Ovary (tissue), 9 donors: Measurements from ENCODE around the gene ALDH1L2. TPM values are rescaled to one million over a fixed set of nuclear protein-coding genes. Genes with fewer than 3 reads are reported as not detected.
A peak's percentile ranks its signal among the peaks of the same experiment; 100 is the strongest.

Experiments
- DNase-seq, 5 donors: peaks; one replicate each; pipeline ENCODE4 v3.0.0-alpha.2; 2019 to 2020
- H3K27ac ChIP-seq, 2 donors: fragments of 200-600 bp; one replicate each; pipeline versions ENCODE4 v1.5.1 to v1.8.0; 2019 to 2022
- H3K27me3 ChIP-seq: fragments of 200-600 bp; one replicate; pipeline ENCODE4 v1.8.0; 2022
- H3K36me3 ChIP-seq: fragments of 200-600 bp; sonication (generic); one replicate; pipeline ENCODE4 v1.5.1; 2019
- H3K4me1 ChIP-seq: one replicate; pipeline ENCODE4 v1.8.1; 2013; ENCODE audit warnings: mild to moderate bottlenecking, moderate library complexity; ENCODE audit not compliant: insufficient read depth
- H3K4me3 ChIP-seq: fragments of 200-600 bp; sonication (generic); one replicate; pipeline ENCODE4 v1.5.1; 2017
- H3K9me3 ChIP-seq, 2 donors: fragments of 200-600 bp in 1 of 2; sonication (generic) in 1 of 2; one replicate each; pipeline versions ENCODE4 v1.5.1 to v1.8.1; 2013 to 2019; ENCODE audit warnings: mild to moderate bottlenecking in 1 of 2, moderate library complexity in 1 of 2
- EP300 ChIP-seq: sonication (generic); formaldehyde crosslinking; IDR thresholded peaks from one replicate; pipeline ENCODE4 v1.6.1; 2017; ENCODE audit warnings: antibody characterized with exemption
- POLR2A ChIP-seq: fragments of 450-650 bp; IDR thresholded peaks from one replicate; pipeline ENCODE4 v1.6.1; 2017; ENCODE audit warnings: antibody characterized with exemption, mild to moderate bottlenecking, moderate library complexity
- WGBS, 3 donors: extraction: QIAGEN DNeasy Blood & Tissue Kit in 1 of 3; methylation state at CpG; one replicate each; pipeline versions ENCODE4 v1.1.5 to v1.1.7; 2013 to 2017; 5-methylcytosine and 5-hydroxymethylcytosine counted together
- intact Hi-C, 4 donors: fragments of 100-400 bp; cut with DNase I; formaldehyde crosslinking; loops; one replicate each; pipeline versions ENCODE4 v1.11.0 to v1.15.1; 2022 to 2023
- polyA plus RNA-seq, 2 donors: library from polyadenylated mRNA; stranded (reverse); fragments of 200-250 nt in 1 of 2; fragments of 350-450 nt in 1 of 2; fragmentation: Illumina TruSeq in 1 of 2; extraction: RNeasy Lipid Tissue Mini Kit (QIAGEN cat#74804) in 1 of 2; gene quantifications; one replicate each; pipeline ENCODE4 v1.2.3, GENCODE V29; 2013 to 2014
- total RNA-seq, 7 donors: library from RNA; depleted of rRNA in 2 of 7; stranded (reverse); fragments of >200 nt in 2 of 7; fragmentation: NEBNext Ultra II Directional in 3 of 7; extraction: Animal tissue kit (Norgen Biotek cat#: 25700) in 3 of 7; gene quantifications; one replicate each; pipeline versions ENCODE4 v1.1.0 to v1.2.4, GENCODE V29; 2016 to 2023
- TF ChIP-seq, protein P1 (sequence below), 3 donors: fragments of 450-650 bp in 2 of 3; fragments of 200-600 bp in 1 of 3; IDR thresholded peaks; one replicate each; pipeline versions ENCODE4 v1.5.1 to v1.8.0; 2016 to 2022; ENCODE audit warnings: antibody characterized with exemption in 3 of 3, mild to moderate bottlenecking in 1 of 3
- donor health status: DM: no; HTN: no; CAD: no; lungs with moderate emphysema.
- donor health status: DM: no; HTN: no; CAD: no.
- donor health status: Bipolar disorder and iron deficiency.
- donor health status: DM: yes; HTN: yes; CAD: no.
- donor health status: DM: no; HTN: no; CAD: no.
- donor health status: DM: yes; HTN: yes; CAD: no.

Gene ALDH1L2
- total and polyA plus RNA-seq, 9 donors: 0.38 to 36.4 (median 1.3) TPM

DNA sequence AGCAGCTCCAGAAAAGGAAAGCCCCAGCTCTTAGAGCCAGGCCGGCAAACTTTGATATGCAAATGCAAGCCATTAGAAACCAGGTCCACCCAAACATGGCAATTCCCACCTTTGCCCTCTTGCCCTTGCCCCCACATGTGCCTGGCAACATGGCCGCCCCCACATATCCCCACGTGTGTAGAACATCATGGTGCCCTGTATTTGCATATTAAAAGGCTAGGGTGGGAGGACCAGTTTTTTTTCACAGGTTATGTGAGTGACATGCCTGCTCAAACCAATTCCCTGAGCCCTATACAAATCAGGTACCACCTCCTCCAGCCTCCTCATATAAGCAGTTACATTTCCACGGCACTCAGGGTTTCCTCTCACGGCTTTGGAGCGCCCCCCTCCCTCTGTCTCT, 6.1 kb upstream of the ALDH1L2 start:
- intact Hi-C loops: no loop called here
- no peak for TF ChIP-seq EP300
- no peak for TF ChIP-seq POLR2A
- TF ChIP-seq, protein P1, sequence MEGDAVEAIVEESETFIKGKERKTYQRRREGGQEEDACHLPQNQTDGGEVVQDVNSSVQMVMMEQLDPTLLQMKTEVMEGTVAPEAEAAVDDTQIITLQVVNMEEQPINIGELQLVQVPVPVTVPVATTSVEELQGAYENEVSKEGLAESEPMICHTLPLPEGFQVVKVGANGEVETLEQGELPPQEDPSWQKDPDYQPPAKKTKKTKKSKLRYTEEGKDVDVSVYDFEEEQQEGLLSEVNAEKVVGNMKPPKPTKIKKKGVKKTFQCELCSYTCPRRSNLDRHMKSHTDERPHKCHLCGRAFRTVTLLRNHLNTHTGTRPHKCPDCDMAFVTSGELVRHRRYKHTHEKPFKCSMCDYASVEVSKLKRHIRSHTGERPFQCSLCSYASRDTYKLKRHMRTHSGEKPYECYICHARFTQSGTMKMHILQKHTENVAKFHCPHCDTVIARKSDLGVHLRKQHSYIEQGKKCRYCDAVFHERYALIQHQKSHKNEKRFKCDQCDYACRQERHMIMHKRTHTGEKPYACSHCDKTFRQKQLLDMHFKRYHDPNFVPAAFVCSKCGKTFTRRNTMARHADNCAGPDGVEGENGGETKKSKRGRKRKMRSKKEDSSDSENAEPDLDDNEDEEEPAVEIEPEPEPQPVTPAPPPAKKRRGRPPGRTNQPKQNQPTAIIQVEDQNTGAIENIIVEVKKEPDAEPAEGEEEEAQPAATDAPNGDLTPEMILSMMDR (IDR thresholded peaks at IDR 0.05): no peak
- no peak overlapping the region for H3K4me3 ChIP-seq
- H3K9me3 ChIP-seq: peaks cover 0 to 3% of the 10 kb centered on the region in 2 donors
- no peaks in the 10 kb centered on the region for H3K4me1 ChIP-seq
- H3K27me3 ChIP-seq: no peaks in the 10 kb centered on the region
- no peak for DNase-seq
- no peaks in the 10 kb centered on the region for H3K36me3 ChIP-seq
- no peak overlapping the region for H3K27ac ChIP-seq
- WGBS, 3 donors: 67 to 73% (median 70%) methylated on average over 6 of the region's 6 CpGs

DNA sequence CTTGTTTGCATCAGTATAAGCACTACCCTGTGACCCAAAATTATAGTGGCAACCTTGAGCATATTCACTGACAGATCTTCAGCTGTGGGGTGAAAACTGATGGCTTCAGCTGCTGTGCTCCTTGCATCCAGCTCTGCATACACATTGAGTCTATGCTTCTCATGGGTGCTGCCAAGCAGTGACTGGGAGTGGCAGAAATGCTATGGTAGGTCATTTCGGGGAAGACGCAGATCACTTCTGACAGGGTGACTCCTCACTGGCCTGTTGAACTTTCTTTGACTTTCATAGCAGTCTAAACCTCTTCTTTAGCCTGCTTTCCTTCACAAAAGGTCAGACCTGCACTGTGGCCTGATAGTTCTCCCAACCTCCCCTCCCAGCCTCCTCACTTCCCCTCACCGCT, 5.6 kb upstream of the ALDH1L2 start:
- H3K36me3 ChIP-seq: no peaks in the 10 kb centered on the region
- intact Hi-C loops: no loop called here
- no peak overlapping the region for H3K4me3 ChIP-seq
- H3K27me3 ChIP-seq: no peaks in the 10 kb centered on the region
- H3K4me1 ChIP-seq: no peaks in the 10 kb centered on the region
- H3K27ac ChIP-seq: no peak overlapping the region
- no peak for DNase-seq
- TF ChIP-seq EP300: no peak
- TF ChIP-seq, protein P1 (IDR thresholded peaks at IDR 0.05): no peak
- TF ChIP-seq POLR2A: no peak
- WGBS, 3 donors: 84 to 89% (median 87%) methylated on average over 3 of the region's 3 CpGs
- no peaks in the 10 kb centered on the region for H3K9me3 ChIP-seq

DNA sequence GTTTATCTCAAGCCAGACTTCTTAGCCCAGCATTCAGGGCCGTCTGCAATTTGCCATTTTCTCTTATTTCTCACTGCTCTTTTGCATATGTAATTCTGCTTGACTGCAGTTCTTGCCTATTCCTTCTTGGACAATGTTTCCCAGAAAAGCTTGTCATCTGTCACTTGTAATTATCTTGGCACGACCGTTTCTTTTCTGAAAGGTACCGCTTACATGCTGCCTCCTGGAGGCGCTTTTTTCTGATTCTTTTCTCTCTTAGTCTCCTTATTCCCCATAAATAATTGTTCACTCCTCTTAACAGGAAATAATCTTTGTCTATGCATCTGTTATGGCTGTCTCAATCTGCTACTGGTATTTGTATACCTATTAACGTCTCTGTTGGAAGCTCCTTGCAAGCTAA, 1.2 kb upstream of the ALDH1L2 start:
- intact Hi-C loops: no loop called here
- TF ChIP-seq EP300 (no peak), POLR2A (no peak)
- TF ChIP-seq, protein P1 (IDR thresholded peaks at IDR 0.05): no peak
- WGBS, 3 donors: 72 to 76% (median 73%) methylated on average over 6 of the region's 6 CpGs
- no peak for DNase-seq
- Histone ChIP-seq H3K27me3 (no peaks in the 10 kb centered on the region), H3K4me1 (peaks cover 3% of the 10 kb centered on the region), H3K4me3 (no peak overlapping the region), H3K9me3 (no peaks in the 10 kb centered on the region), H3K36me3 (no peaks in the 10 kb centered on the region), H3K27ac (no peak overlapping the region)

DNA sequence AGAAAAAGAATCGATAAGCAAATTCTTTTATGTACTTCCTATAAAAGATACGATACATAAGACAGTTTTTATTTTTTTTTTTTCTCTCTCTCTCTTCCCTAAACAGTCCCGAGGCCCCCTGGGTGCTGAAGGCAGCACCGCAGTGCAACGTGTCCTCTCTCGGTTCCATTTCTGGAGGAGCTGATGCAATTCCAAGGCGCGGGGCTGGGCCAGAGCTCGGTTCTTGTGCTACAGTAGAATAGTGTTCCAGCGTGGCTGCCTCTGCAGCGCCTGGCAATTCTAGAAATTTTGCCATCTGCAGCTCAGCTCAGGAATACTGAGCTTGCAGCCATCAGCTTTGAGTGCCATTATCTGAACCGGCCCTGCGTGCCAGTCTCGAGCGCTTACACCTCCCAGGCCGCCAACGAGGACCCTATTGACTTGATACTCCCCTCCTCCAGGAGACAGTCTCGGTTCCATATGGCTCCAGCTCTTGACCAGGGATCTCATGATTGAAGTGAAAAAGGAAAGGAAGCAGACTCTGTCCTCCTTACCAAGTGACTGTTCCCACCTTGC, 630 bp downstream of the ALDH1L2 start:
- Histone ChIP-seq H3K9me3 (no peaks in the 10 kb centered on the region), H3K27ac (no peak overlapping the region), H3K4me3 (peak overlapping the region; percentile 57), H3K36me3 (no peaks in the 10 kb centered on the region), H3K27me3 (no peaks in the 10 kb centered on the region), H3K4me1 (peaks cover 3% of the 10 kb centered on the region)
- no peak for TF ChIP-seq EP300
- TF ChIP-seq POLR2A: no peak
- TF ChIP-seq, protein P1 (IDR thresholded peaks at IDR 0.05): no peak
- peak; percentile 16 to 58 (median 40) for DNase-seq
- 5 to 8% (median 6%) methylated on average over 18 of the region's 18 CpGs for WGBS, 3 donors
- intact Hi-C loops: no loop called here
